Breast epithelium (tissue), 3 donors: ENCODE results near the gene OSER1.

Experiments
- CTCF ChIP-seq, 3 donors: fragments of 450-650 bp; IDR thresholded peaks; one replicate each; pipeline ENCODE4 v1.5.1; 2016 to 2017; ENCODE audit warnings: antibody characterized with exemption in 3 of 3, mild to moderate bottlenecking in 3 of 3, moderate library complexity in 3 of 3
- POLR2A ChIP-seq: fragments of 450-650 bp; IDR thresholded peaks from one replicate; pipeline ENCODE4 v1.6.1; 2016; ENCODE audit warnings: antibody characterized with exemption, mild to moderate bottlenecking, moderate library complexity
- POLR2AphosphoS5 ChIP-seq, 3 donors: sonication (generic); formaldehyde crosslinking; IDR thresholded peaks; one replicate each; pipeline ENCODE4 v1.6.1; 2017; ENCODE audit warnings: antibody characterized with exemption in 3 of 3

- TF ChIP-seq POLR2AphosphoS5 (IDR thresholded peaks at IDR 0.05): no peak
- TF ChIP-seq CTCF (IDR thresholded peaks at IDR 0.05): no peak
- no peak for TF ChIP-seq POLR2A
These were observed 23.9 kb downstream of the OSER1 start for GRCh38 chr20:44186674-44187053.
